Choroid plexus epithelial cell (primary cell): ENCODE measurements around the gene ELL.

Experiments
- DNase-seq: peaks from one replicate; pipeline ENCODE4 v3.0.0-alpha.2; 2010; ENCODE audit warnings: low read depth
- H3K4me3 ChIP-seq: 2 replicates; pipeline ENCODE4 v1.5.1; 2011; ENCODE audit warnings: low read depth, mild to moderate bottlenecking, control low read depth, low read length, moderate library complexity
- CTCF ChIP-seq: conservative IDR thresholded peaks from 2 replicates; pipeline ENCODE4 v1.5.1; 2011; ENCODE audit warnings: low read depth, mild to moderate bottlenecking, control low read depth, inconsistent platforms, low read length, moderate library complexity

Gene ELL

GRCh38 chr19:18425515-18426415 lies 96.1 kb downstream of the ELL start:
- TF ChIP-seq CTCF = no peak
- no peak overlapping the region for H3K4me3 ChIP-seq
- DNase-seq = peak; percentile 55

DNA sequence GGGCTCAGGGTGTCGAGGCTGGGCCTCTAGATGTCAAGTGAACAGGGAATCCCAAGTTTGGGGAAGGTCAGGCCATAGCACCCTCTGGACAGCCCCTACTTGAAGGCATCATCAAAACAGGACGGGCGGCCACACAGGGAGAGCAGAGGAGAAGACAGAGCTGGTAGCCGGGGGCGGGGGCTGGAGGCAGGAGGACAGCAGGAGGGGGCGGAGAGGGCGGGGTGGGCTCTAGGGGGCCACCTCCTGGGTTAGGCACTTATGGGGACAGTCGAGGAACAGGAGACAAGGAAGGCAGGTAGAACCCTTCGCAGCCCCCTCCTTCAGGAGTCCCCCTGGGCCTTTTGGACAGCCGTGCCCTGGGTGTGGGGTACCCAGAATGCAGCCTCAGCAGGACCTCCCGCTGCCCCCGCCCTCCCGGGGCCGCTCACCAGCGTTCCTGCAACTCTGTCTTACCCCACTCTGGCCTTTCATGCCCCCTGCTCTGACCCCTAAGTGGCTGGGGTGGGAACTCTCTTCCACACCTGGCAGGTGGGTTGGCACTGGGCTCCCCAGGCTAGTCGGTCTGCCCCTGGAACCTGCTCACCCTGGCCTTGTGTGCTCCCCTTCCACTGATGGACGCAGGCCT lies 96.9 kb downstream of the ELL start:
- no peak overlapping the region for H3K4me3 ChIP-seq
- DNase-seq = no peak
- no peak for TF ChIP-seq CTCF

DNA sequence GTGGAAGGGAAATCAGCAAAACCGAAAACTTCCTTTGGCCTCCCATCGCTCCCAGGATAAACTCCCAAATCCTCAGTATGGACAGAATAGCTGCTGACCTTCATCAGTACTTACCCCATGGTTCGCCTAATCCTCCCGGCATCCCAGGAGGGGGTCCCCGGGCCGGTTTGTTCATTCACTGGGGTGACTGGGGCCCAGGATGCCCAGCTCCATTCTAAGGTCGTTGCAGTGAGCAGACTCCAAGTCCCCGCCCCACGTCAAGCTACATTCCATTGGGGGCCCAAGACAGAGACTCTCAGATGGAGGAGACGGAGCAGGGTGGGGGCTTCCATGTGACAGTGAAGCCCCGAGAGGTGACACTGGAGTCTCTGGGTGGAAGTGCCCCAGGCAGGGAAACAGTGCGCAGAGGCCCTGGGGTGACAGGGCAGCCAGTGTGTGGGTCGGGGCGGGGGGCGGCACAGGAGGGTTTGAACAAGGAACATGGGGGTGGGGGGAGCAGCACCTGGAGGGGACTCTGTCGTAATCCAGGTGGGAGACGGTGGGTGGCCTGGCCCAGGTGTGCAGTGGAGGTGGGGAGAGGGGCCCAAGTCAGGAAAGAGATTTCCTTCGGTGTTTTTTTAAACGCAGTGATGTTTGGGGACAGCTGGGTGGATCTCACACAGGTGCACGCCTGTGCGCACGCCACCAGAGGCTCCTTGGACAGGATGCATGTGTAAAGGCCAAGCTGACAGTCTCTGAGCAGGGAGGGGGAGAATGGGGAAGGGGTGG lies 97.6 kb downstream of the ELL start:
- H3K4me3 ChIP-seq = no peak overlapping the region
- no peak for TF ChIP-seq CTCF
- DNase-seq = no peak

DNA sequence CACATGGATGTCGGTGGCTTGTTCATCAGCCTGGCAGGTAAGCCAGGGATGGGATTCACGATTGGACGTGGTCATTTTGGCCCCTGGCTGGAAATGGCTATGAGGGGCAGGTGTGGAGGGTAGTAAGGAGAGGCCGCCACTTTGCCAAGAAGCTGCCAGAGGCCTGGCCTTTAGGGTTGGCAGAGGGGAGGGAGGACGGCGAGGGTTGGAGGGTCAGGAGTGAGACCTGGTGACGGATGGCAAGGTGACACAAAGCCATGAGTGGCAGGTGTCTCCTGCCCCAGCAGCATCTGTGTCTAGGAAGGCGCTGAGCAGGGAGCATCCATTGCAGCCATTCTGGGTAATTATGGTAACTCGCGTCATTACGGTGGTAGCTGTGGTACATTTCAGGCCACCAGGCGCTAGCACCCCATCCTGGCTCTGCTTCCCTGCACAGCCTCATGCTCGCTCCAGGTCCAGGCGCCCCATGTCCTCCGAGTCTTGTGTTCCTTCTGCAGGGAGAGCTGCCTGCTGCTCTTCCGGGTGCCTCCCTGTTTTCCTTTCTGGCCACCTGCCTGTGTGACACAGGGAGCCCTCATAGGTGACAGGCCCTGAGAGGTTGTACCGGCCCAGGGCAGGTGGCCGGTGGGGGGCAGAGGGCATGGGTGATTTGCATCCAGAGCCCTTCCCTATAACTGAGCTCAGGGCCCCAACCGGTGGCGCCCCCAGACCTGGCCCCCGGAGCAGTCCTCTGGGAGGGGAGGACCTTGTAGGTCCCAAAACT lies 98.4 kb downstream of the ELL start:
- no peak for DNase-seq
- TF ChIP-seq CTCF = no peak
- H3K4me3 ChIP-seq = no peak overlapping the region

GRCh38 chr19:18422530-18423191 lies 99.2 kb downstream of the ELL start:
- TF ChIP-seq CTCF = no peak
- DNase-seq = no peak

GRCh38 chr19:18421371-18421959 lies 100.4 kb downstream of the ELL start:
- H3K4me3 ChIP-seq = peak overlapping the region; percentile 74
- TF ChIP-seq CTCF = no peak
- DNase-seq = no peak

More at GRCh38 chr19:18422530-18423191, 99.2 kb downstream of the ELL start:
- no peak overlapping the region for H3K4me3 ChIP-seq
